Panc1 (cell line): ENCODE data around the gene CADPS2. TPM values are rescaled to one million over a fixed set of nuclear protein-coding genes. Genes with fewer than 3 reads are reported as not detected.
"Not testable (repeated sequence)": the region's sequence is repeated elsewhere in the genome, so short reads cannot be mapped to it uniquely, and the experiment has no call there.

Source experiments
- ATAC-seq: fragments of 200-7000 bp; cut with Tn5 transposase; 2 replicates; pipeline ENCODE4 v1.9.1; 2020; ENCODE audit warnings: mild to moderate bottlenecking, moderate library complexity
- BruUV-seq: library from RNA; stranded (reverse); fragments of 400-500 nt; replicated peaks from 2 replicates; lab custom pipeline; 2021; lab: Mats Ljungman, UMichigan
- CTCF ChIA-PET: fragments of 300-600 bp; sonication (Branson Sonifier 250); formaldehyde crosslinking; loops from one replicate; lab custom pipeline; 2022; ENCODE audit warnings: antibody characterized with exemption; lab: Charles Lee
- POLR2A ChIA-PET: fragments of 300-600 bp; sonication (Branson Sonifier 250); formaldehyde crosslinking; loops from one replicate; lab custom pipeline; 2022; ENCODE audit warnings: antibody characterized with exemption; lab: Charles Lee
- DNase-seq: peaks from one replicate; pipeline ENCODE4 v3.0.0-alpha.2; 2010; ENCODE audit warnings: low read depth, low spot score
- H3K27ac ChIP-seq: 2 replicates; pipeline ENCODE4 v1.5.1; 2011; ENCODE audit warnings: mild to moderate bottlenecking, low read length, inconsistent platforms
- H3K27me3 ChIP-seq: fragments of 200-500 bp; sonication (Bioruptor generic); 2 replicates; pipeline ENCODE4 v1.6.0; 2014; ENCODE audit warnings: low read length, inconsistent platforms; ENCODE audit not compliant: control insufficient read depth, insufficient read depth
- H3K36me3 ChIP-seq: fragments of 200-500 bp; sonication (Bioruptor generic); 2 replicates; pipeline ENCODE4 v1.5.1; 2014; ENCODE audit warnings: inconsistent platforms, mild to moderate bottlenecking, low read length, moderate library complexity; ENCODE audit not compliant: control insufficient read depth, insufficient read depth
- H3K4me1 ChIP-seq: 2 replicates; pipeline ENCODE4 v1.5.1; 2011; ENCODE audit warnings: inconsistent platforms, mild to moderate bottlenecking, low read length, moderate library complexity; ENCODE audit not compliant: control insufficient read depth, insufficient read depth
- H3K4me3 ChIP-seq, 2 experiments: 2 replicates each; pipeline ENCODE4 v1.5.1; 2011 to 2012; ENCODE audit warnings: low read depth in 2 of 2, low read length in 2 of 2, mild to moderate bottlenecking in 2 of 2, inconsistent platforms in 1 of 2, moderate library complexity in 1 of 2
- H3K9me3 ChIP-seq: fragments of 200-500 bp; sonication (Bioruptor generic); 2 replicates; pipeline ENCODE4 v1.5.1; 2014; ENCODE audit warnings: low read depth, mild to moderate bottlenecking, inconsistent platforms, low read length, moderate library complexity; ENCODE audit not compliant: control insufficient read depth, insufficient read depth
- CTCF ChIP-seq: fragments of 450-650 bp; IDR thresholded peaks from 2 replicates; pipeline ENCODE4 v1.5.1; 2017; ENCODE audit warnings: mild to moderate bottlenecking
- POLR2AphosphoS5 ChIP-seq: IDR thresholded peaks from 2 replicates; pipeline ENCODE4 v1.6.1; 2012; ENCODE audit warnings: mild to moderate bottlenecking, low read depth, low read length, moderate library complexity
- SIN3A ChIP-seq: IDR thresholded peaks from 2 replicates; pipeline ENCODE4 v1.6.1; 2012; ENCODE audit warnings: low read depth, mild to moderate bottlenecking, low read length, moderate library complexity, borderline replicate concordance; ENCODE audit not compliant: insufficient read depth
- TCF7L2 ChIP-seq: IDR thresholded peaks from 2 replicates; pipeline ENCODE4 v1.6.1; 2011; ENCODE audit warnings: mild to moderate bottlenecking, low read depth, low read length, inconsistent platforms
- in situ Hi-C: cut with HindIII; loops from 2 replicates; pipeline ENCODE4 v1.10.0; 2016; ENCODE audit warnings: low sequenced_read_pairs, low pct_unique_long_range_greater_than_20kb
- intact Hi-C: fragments of 100-400 bp; cut with micrococcal nuclease; formaldehyde crosslinking; loops from one replicate; pipeline ENCODE4 v1.10.0; 2022; ENCODE audit not compliant: unreplicated experiment
- total RNA-seq: library from RNA; stranded (reverse); gene quantifications from one replicate; pipeline ENCODE4 v1.2.1, GENCODE V29; 2021; ENCODE audit not compliant: unreplicated experiment
- TF ChIP-seq, protein P1 (sequence below), 2 experiments: IDR thresholded peaks; 2 replicates each; pipeline ENCODE4 v1.6.1; 2011 to 2012; ENCODE audit warnings: low read depth in 2 of 2, control low read depth in 1 of 2, low read length in 1 of 2, mild to moderate bottlenecking in 1 of 2, moderate library complexity in 1 of 2; ENCODE audit not compliant: insufficient read depth in 1 of 2

The CADPS2 gene
- total RNA-seq, 1 experiment from 2014 or later = 1.6 TPM

DNA sequence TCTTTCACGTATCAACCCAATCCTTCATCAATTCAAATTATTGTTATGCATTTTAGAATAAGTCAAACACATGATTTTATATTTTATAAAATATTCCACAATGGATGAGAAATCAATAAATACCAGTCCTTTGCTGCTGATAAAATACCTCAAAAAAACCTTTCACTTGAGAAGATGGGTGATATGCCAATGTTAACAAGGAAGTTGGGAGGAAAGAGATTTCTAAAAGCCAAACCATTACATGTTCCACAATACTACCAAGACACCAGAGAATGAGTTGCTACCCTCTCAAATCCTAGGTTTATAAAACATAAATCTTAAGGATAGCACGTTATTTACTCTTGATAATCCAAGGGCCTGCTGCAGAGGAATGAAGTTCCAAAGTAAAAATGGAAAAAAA is 201.8 kb downstream of the CADPS2 start:
- in situ Hi-C loops = no loop called here
- no peak overlapping the region for H3K27ac ChIP-seq
- no peaks in the 10 kb centered on the region for H3K9me3 ChIP-seq
- TF ChIP-seq, protein P1, sequence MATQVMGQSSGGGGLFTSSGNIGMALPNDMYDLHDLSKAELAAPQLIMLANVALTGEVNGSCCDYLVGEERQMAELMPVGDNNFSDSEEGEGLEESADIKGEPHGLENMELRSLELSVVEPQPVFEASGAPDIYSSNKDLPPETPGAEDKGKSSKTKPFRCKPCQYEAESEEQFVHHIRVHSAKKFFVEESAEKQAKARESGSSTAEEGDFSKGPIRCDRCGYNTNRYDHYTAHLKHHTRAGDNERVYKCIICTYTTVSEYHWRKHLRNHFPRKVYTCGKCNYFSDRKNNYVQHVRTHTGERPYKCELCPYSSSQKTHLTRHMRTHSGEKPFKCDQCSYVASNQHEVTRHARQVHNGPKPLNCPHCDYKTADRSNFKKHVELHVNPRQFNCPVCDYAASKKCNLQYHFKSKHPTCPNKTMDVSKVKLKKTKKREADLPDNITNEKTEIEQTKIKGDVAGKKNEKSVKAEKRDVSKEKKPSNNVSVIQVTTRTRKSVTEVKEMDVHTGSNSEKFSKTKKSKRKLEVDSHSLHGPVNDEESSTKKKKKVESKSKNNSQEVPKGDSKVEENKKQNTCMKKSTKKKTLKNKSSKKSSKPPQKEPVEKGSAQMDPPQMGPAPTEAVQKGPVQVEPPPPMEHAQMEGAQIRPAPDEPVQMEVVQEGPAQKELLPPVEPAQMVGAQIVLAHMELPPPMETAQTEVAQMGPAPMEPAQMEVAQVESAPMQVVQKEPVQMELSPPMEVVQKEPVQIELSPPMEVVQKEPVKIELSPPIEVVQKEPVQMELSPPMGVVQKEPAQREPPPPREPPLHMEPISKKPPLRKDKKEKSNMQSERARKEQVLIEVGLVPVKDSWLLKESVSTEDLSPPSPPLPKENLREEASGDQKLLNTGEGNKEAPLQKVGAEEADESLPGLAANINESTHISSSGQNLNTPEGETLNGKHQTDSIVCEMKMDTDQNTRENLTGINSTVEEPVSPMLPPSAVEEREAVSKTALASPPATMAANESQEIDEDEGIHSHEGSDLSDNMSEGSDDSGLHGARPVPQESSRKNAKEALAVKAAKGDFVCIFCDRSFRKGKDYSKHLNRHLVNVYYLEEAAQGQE (IDR thresholded peaks at IDR 0.05; ENCODE audit: insufficient read depth in 1 of 2, low read depth in 2 of 2, low read length in 1 of 2) = no peak
- no peak for TF ChIP-seq SIN3A
- no peak for TF ChIP-seq POLR2AphosphoS5
- no peak for TF ChIP-seq CTCF
- TF ChIP-seq TCF7L2 = no peak
- CTCF ChIA-PET = no interaction called here
- no peak overlapping the region for H3K4me3 ChIP-seq
- H3K27me3 ChIP-seq = no peaks in the 10 kb centered on the region
- intact Hi-C loops = no loop called here
- DNase-seq = no peak
- no peak for ATAC-seq
- no peaks in the 10 kb centered on the region for H3K36me3 ChIP-seq
- POLR2A ChIA-PET = no interaction called here
- no peaks in the 10 kb centered on the region for H3K4me1 ChIP-seq
- no TSS peak for BruUV-seq

GRCh38 chr7:122682815-122683550 is 203.3 kb downstream of the CADPS2 start:
- H3K27ac ChIP-seq = no peak overlapping the region
- ChIA-PET CTCF (no interaction called here), POLR2A (no interaction called here)
- H3K4me3 ChIP-seq = no peak overlapping the region
- intact Hi-C loops = no loop called here
- no peak for ATAC-seq
- in situ Hi-C loops = no loop called here
- DNase-seq = no peak
- TF ChIP-seq TCF7L2 (no peak), CTCF (no peak), SIN3A (no peak), POLR2AphosphoS5 (no peak)
- no peaks in the 10 kb centered on the region for H3K9me3 ChIP-seq
- no peaks in the 10 kb centered on the region for H3K27me3 ChIP-seq
- H3K36me3 ChIP-seq = no peaks in the 10 kb centered on the region
- no TSS peak for BruUV-seq
- no peaks in the 10 kb centered on the region for H3K4me1 ChIP-seq

DNA sequence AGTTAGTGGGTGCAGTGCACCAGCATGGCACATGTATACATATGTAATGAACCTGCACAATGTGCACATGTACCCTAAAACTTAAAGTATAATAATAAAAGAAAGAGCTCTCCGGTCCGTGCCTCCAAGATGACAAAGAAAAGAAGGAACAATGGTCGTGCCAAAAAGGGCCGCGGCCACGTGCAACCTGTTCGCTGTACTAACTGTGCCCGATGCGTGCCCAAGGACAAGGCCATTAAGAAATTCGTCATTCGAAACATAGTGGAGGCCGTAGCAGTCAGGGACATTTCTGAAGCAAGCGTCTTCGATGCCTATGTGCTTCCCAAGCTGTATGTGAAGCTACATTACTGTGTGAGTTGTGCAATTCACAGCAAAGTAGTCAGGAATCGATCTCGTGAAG is 205.1 kb downstream of the CADPS2 start:
- BruUV-seq, intact Hi-C loops, in situ Hi-C loops, H3K9me3 ChIP-seq, DNase-seq, POLR2A ChIA-PET, H3K36me3 ChIP-seq, CTCF ChIA-PET, H3K27ac ChIP-seq, H3K4me3 ChIP-seq, ATAC-seq, H3K4me1 ChIP-seq, H3K27me3 ChIP-seq: not testable (repeated sequence)
